HFFc6 (cell line): ENCODE data around the gene LNPK. TPM values are rescaled to one million over a fixed set of nuclear protein-coding genes. Genes with fewer than 3 reads are reported as not detected.

Experiments used
- DNase-seq: peaks from one replicate; pipeline ENCODE4 v3.0.0-alpha.2; 2018
- H3K27ac Mint-ChIP-seq: 2 replicates; pipeline ENCODE4 v1.8.0; 2020; ENCODE audit warnings: mild to moderate bottlenecking, mixed read lengths
- H3K27me3 Mint-ChIP-seq: 2 replicates; pipeline ENCODE4 v1.8.0; 2021; ENCODE audit warnings: mild to moderate bottlenecking, moderate library complexity, mixed read lengths; ENCODE audit not compliant: insufficient read depth
- H3K36me3 Mint-ChIP-seq: 2 replicates; pipeline ENCODE4 v1.8.0; 2021; ENCODE audit warnings: low read depth, mixed read lengths
- H3K4me1 Mint-ChIP-seq: 2 replicates; pipeline ENCODE4 v1.8.0; 2020; ENCODE audit warnings: low read depth, mixed read lengths
- H3K4me3 Mint-ChIP-seq: 2 replicates; pipeline ENCODE4 v1.8.0; 2020; ENCODE audit warnings: mild to moderate bottlenecking, moderate library complexity, mixed read lengths
- H3K9me3 Mint-ChIP-seq: 2 replicates; pipeline ENCODE4 v1.8.0; 2020; ENCODE audit warnings: mild to moderate bottlenecking, mixed read lengths
- total RNA-seq, 6 experiments: library from RNA; stranded (reverse); fragmentation: NEBNext Ultra II Directional; extraction: Animal tissue kit (Norgen Biotek cat#: 25700); gene quantifications; 2 replicates in 1 of 6; 3 replicates in 5 of 6; pipeline ENCODE4 v1.2.3, GENCODE V29; 2021
- TF ChIP-seq, protein P1 (sequence below): fragments of 200-600 bp; sonication (generic); IDR thresholded peaks from 2 replicates; pipeline ENCODE4 v1.5.0; 2021; ENCODE audit warnings: antibody characterized with exemption, mild to moderate bottlenecking

The LNPK gene
- total RNA-seq, 6 experiments from 2014 or later = 54.9 to 78.3 (median 61.3) TPM

DNA sequence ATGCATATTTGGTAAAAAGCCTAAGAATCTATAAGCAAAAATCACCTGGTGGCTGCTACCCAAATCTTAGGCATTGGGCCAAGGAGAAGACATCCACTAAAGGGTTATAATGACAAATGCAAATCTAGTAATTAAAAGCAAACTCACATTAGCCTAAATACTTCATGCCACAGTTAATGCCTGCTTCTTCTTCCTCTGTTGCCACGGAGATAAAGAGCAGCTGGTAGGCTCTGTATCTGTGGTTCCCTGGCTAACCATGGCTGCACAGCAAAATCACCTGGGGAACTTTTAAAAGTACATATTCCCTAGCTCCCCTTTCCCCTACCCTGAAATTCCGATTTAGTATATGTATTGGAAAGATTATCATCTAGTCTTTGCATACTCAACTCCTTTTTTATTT is 114.3 kb downstream of the LNPK start:
- DNase-seq = no peak
- Mint-ChIP-seq H3K27me3 (no peaks in the 10 kb centered on the region), H3K4me3 (no peak overlapping the region)

GRCh38 chr2:175884697-175885393 is 117.2 kb downstream of the LNPK start:
- no peaks in the 10 kb centered on the region for H3K9me3 Mint-ChIP-seq
- DNase-seq = no peak
- H3K27ac Mint-ChIP-seq = no peak overlapping the region
- TF ChIP-seq, protein P1, sequence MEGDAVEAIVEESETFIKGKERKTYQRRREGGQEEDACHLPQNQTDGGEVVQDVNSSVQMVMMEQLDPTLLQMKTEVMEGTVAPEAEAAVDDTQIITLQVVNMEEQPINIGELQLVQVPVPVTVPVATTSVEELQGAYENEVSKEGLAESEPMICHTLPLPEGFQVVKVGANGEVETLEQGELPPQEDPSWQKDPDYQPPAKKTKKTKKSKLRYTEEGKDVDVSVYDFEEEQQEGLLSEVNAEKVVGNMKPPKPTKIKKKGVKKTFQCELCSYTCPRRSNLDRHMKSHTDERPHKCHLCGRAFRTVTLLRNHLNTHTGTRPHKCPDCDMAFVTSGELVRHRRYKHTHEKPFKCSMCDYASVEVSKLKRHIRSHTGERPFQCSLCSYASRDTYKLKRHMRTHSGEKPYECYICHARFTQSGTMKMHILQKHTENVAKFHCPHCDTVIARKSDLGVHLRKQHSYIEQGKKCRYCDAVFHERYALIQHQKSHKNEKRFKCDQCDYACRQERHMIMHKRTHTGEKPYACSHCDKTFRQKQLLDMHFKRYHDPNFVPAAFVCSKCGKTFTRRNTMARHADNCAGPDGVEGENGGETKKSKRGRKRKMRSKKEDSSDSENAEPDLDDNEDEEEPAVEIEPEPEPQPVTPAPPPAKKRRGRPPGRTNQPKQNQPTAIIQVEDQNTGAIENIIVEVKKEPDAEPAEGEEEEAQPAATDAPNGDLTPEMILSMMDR = no peak
- H3K27me3 Mint-ChIP-seq = no peaks in the 10 kb centered on the region
- no peak overlapping the region for H3K4me3 Mint-ChIP-seq
- H3K4me1 Mint-ChIP-seq = no peaks in the 10 kb centered on the region
- no peaks in the 10 kb centered on the region for H3K36me3 Mint-ChIP-seq

More for the DNA sequence above, 114.3 kb downstream of the LNPK start:
- Mint-ChIP-seq H3K36me3 (no peaks in the 10 kb centered on the region), H3K4me1 (peaks cover 11% of the 10 kb centered on the region), H3K9me3 (no peaks in the 10 kb centered on the region), H3K27ac (no peak overlapping the region)
- TF ChIP-seq, protein P1 = no peak

GRCh38 chr2:175883586-175884194 is 118.4 kb downstream of the LNPK start:
- H3K4me1 Mint-ChIP-seq = no peaks in the 10 kb centered on the region

GRCh38 chr2:175879679-175880078 is 122.4 kb downstream of the LNPK start:
- H3K9me3 Mint-ChIP-seq = no peaks in the 10 kb centered on the region
- H3K4me3 Mint-ChIP-seq = no peak overlapping the region
- TF ChIP-seq, protein P1 = no peak
- no peaks in the 10 kb centered on the region for H3K36me3 Mint-ChIP-seq
- DNase-seq = no peak
- H3K4me1 Mint-ChIP-seq = peaks cover 8% of the 10 kb centered on the region
- H3K27me3 Mint-ChIP-seq = peaks cover 3% of the 10 kb centered on the region
- no peak overlapping the region for H3K27ac Mint-ChIP-seq

More at GRCh38 chr2:175883586-175884194, 118.4 kb downstream of the LNPK start:
- no peaks in the 10 kb centered on the region for H3K36me3 Mint-ChIP-seq
- H3K9me3 Mint-ChIP-seq = no peaks in the 10 kb centered on the region
- H3K27me3 Mint-ChIP-seq = no peaks in the 10 kb centered on the region
- H3K27ac Mint-ChIP-seq = no peak overlapping the region
- no peak overlapping the region for H3K4me3 Mint-ChIP-seq
- TF ChIP-seq, protein P1 = no peak
- DNase-seq = no peak

GRCh38 chr2:175877845-175878544 is 124.1 kb downstream of the LNPK start:
- H3K27me3 Mint-ChIP-seq = peaks cover 3% of the 10 kb centered on the region
- TF ChIP-seq, protein P1 = no peak
- no peak overlapping the region for H3K27ac Mint-ChIP-seq
- no peak overlapping the region for H3K4me3 Mint-ChIP-seq
- no peaks in the 10 kb centered on the region for H3K36me3 Mint-ChIP-seq
- H3K9me3 Mint-ChIP-seq = no peaks in the 10 kb centered on the region
- no peak for DNase-seq
- H3K4me1 Mint-ChIP-seq = peaks cover 24% of the 10 kb centered on the region
